ENCODE results near the gene MYH2.

The MYH2 gene

DNA sequence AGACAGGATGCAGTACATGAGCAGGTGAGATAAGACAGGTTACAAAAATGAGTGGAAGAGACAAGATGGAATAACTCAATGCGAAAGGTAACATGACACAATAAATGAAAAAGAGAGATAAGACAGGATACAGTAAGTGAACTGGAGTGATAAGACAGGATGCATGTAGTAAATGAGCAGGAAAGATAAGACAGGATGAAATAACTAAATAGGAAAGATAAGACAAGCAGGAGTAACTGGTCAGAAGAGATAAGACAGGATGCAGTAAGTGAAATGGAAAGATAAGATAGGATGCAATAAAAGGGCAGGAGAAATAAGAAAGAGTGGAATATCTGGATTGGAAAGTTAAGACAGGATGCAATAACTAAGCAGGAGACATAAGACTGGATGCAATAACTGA is 71.8 kb downstream of the MYH2 start:
- Histone ChIP-seq H3K79me2 (ENCODE audit: low read length) (no peaks in the 10 kb centered on the region), H3K27ac (ENCODE audit: low read length) (no peak overlapping the region), H3K9me3 (replicated peaks; ENCODE audit: insufficient read depth, low read length) (no peaks in the 10 kb centered on the region), H4K20me1 (ENCODE audit: insufficient read depth, low read length) (no peaks in the 10 kb centered on the region), H3K9ac (ENCODE audit: low read length) (no peak overlapping the region), H2AFZ (ENCODE audit: low read length) (no peak overlapping the region), H3K4me3 (ENCODE audit: low read length) (no peak overlapping the region), H3F3A (ENCODE audit: insufficient read depth, low read length) (no peaks in the 10 kb centered on the region), H3K27me3 (replicated peaks; ENCODE audit: insufficient read depth, low read length) (no peaks in the 10 kb centered on the region), H3K36me3 (replicated peaks; ENCODE audit: insufficient read depth, low read length) (no peaks in the 10 kb centered on the region), H3K4me1 (ENCODE audit: low read length) (no peaks in the 10 kb centered on the region), H3K4me2 (ENCODE audit: low read depth, low read length) (no peak overlapping the region), H3K9me2 (replicated peaks; ENCODE audit: insufficient read depth, low read length) (no peaks in the 10 kb centered on the region)
- no peak for DNase-seq
- TF ChIP-seq EZH2phosphoT487 (IDR thresholded peaks at IDR 0.05; ENCODE audit: low read length) (no peak), EZH2 (optimal IDR thresholded peaks at IDR 0.05; ENCODE audit: low read depth, low read length) (no peak)
- TF ChIP-seq, protein P1, sequence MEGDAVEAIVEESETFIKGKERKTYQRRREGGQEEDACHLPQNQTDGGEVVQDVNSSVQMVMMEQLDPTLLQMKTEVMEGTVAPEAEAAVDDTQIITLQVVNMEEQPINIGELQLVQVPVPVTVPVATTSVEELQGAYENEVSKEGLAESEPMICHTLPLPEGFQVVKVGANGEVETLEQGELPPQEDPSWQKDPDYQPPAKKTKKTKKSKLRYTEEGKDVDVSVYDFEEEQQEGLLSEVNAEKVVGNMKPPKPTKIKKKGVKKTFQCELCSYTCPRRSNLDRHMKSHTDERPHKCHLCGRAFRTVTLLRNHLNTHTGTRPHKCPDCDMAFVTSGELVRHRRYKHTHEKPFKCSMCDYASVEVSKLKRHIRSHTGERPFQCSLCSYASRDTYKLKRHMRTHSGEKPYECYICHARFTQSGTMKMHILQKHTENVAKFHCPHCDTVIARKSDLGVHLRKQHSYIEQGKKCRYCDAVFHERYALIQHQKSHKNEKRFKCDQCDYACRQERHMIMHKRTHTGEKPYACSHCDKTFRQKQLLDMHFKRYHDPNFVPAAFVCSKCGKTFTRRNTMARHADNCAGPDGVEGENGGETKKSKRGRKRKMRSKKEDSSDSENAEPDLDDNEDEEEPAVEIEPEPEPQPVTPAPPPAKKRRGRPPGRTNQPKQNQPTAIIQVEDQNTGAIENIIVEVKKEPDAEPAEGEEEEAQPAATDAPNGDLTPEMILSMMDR (IDR thresholded peaks at IDR 0.05; ENCODE audit: low read length): no peak

- H3K36me3 ChIP-seq (replicated peaks; ENCODE audit: insufficient read depth, low read length): no peaks in the 10 kb centered on the region
- H3K4me2 ChIP-seq (ENCODE audit: low read depth, low read length): no peak overlapping the region
- H3K9me2 ChIP-seq (replicated peaks; ENCODE audit: insufficient read depth, low read length): no peaks in the 10 kb centered on the region
- TF ChIP-seq EZH2 (optimal IDR thresholded peaks at IDR 0.05; ENCODE audit: low read depth, low read length): no peak
- TF ChIP-seq, protein P1 (IDR thresholded peaks at IDR 0.05; ENCODE audit: low read length): no peak
- TF ChIP-seq EZH2phosphoT487 (IDR thresholded peaks at IDR 0.05; ENCODE audit: low read length): no peak
- H2AFZ ChIP-seq (ENCODE audit: low read length): no peak overlapping the region
- H3K27ac ChIP-seq (ENCODE audit: low read length): no peak overlapping the region
- no peaks in the 10 kb centered on the region for H3K79me2 ChIP-seq (ENCODE audit: low read length)
- H3K9ac ChIP-seq (ENCODE audit: low read length): no peak overlapping the region
- no peaks in the 10 kb centered on the region for H4K20me1 ChIP-seq (ENCODE audit: insufficient read depth, low read length)
- no peak overlapping the region for H3K4me3 ChIP-seq (ENCODE audit: low read length)
- no peaks in the 10 kb centered on the region for H3K27me3 ChIP-seq (replicated peaks; ENCODE audit: insufficient read depth, low read length)
- no peaks in the 10 kb centered on the region for H3K4me1 ChIP-seq (ENCODE audit: low read length)
- H3K9me3 ChIP-seq (replicated peaks; ENCODE audit: insufficient read depth, low read length): no peaks in the 10 kb centered on the region
- DNase-seq: no peak
- H3F3A ChIP-seq (ENCODE audit: insufficient read depth, low read length): no peaks in the 10 kb centered on the region
Measured at GRCh38 chr17:10474536-10474935, 74.9 kb downstream of the MYH2 start.

DNA sequence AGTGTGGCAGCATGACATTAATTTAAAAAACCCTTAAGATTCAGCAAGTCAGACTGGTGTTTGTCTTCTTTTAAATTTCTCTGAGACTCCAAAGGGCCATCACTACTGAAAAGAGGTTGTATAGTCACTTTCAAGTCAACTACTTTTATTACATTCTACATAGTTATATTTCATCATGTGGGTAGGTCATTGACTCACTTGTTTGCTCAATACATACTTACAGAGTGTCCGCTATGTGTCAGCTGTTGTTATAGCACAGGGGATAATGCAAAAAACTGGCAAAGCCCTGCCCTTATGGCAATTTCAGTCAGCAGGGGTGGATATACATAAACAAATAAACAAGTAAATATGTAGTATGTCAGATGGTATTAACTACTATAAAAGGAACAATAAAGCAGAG is 77.6 kb downstream of the MYH2 start:
- no peak for DNase-seq
- H4K20me1 ChIP-seq (ENCODE audit: insufficient read depth, low read length): no peaks in the 10 kb centered on the region
- no peaks in the 10 kb centered on the region for H3K27me3 ChIP-seq (replicated peaks; ENCODE audit: insufficient read depth, low read length)
- TF ChIP-seq EZH2 (optimal IDR thresholded peaks at IDR 0.05; ENCODE audit: low read depth, low read length): no peak
- TF ChIP-seq, protein P1 (IDR thresholded peaks at IDR 0.05; ENCODE audit: low read length): no peak
- no peak for TF ChIP-seq EZH2phosphoT487 (IDR thresholded peaks at IDR 0.05; ENCODE audit: low read length)
- no peak overlapping the region for H3K9ac ChIP-seq (ENCODE audit: low read length)
- H3K79me2 ChIP-seq (ENCODE audit: low read length): no peaks in the 10 kb centered on the region
- no peaks in the 10 kb centered on the region for H3K9me2 ChIP-seq (replicated peaks; ENCODE audit: insufficient read depth, low read length)
- no peaks in the 10 kb centered on the region for H3K36me3 ChIP-seq (replicated peaks; ENCODE audit: insufficient read depth, low read length)
- no peak overlapping the region for H2AFZ ChIP-seq (ENCODE audit: low read length)
- no peaks in the 10 kb centered on the region for H3K4me1 ChIP-seq (ENCODE audit: low read length)
- H3K27ac ChIP-seq (ENCODE audit: low read length): no peak overlapping the region
- no peak overlapping the region for H3K4me3 ChIP-seq (ENCODE audit: low read length)
- H3F3A ChIP-seq (ENCODE audit: insufficient read depth, low read length): no peaks in the 10 kb centered on the region
- H3K9me3 ChIP-seq (replicated peaks; ENCODE audit: insufficient read depth, low read length): no peaks in the 10 kb centered on the region
- no peak overlapping the region for H3K4me2 ChIP-seq (ENCODE audit: low read depth, low read length)
